Measurements from ENCODE around the gene COL1A2.

DNA sequence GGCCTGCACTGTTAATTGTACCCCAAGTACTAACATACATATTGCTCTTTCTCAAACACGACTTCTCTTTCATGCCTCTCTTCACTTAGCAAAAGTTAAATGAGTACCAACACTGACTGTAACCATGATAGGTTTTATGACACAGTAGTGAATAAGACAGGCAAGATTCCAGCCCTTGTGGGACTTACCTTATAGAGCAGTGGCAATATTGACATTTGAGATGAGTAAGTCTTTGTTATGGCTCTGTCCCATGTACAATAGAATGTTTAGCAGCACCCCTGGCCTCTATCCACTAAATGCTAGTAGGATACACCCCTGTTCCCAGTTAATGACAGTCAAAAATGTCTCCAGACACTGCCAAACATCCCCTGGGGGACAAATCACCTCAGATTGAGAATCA lies 11.9 kb upstream of the COL1A2 start:
- TF ChIP-seq SREBF2 (IDR thresholded peaks at IDR 0.05), result no peak
- TF ChIP-seq EP300 (IDR thresholded peaks at IDR 0.05), result no peak; a peak in 1 of 5 replicates
- peak in 1 of 2 experiments; percentile 11; a peak in 1 of 5 replicates for TF ChIP-seq RAD21 (conservative IDR thresholded peaks at IDR 0.05 in 1 of 2, IDR thresholded peaks at IDR 0.05 in 1 of 2)
- TF ChIP-seq MYC (IDR thresholded peaks at IDR 0.05; ENCODE audit: borderline replicate concordance, low read length), result no peak
- TF ChIP-seq CTCF (IDR thresholded peaks at IDR 0.05), result no peak
- TF ChIP-seq PHF8 (IDR thresholded peaks at IDR 0.05; ENCODE audit: borderline replicate concordance, low read depth), result no peak
- TF ChIP-seq, protein P1, sequence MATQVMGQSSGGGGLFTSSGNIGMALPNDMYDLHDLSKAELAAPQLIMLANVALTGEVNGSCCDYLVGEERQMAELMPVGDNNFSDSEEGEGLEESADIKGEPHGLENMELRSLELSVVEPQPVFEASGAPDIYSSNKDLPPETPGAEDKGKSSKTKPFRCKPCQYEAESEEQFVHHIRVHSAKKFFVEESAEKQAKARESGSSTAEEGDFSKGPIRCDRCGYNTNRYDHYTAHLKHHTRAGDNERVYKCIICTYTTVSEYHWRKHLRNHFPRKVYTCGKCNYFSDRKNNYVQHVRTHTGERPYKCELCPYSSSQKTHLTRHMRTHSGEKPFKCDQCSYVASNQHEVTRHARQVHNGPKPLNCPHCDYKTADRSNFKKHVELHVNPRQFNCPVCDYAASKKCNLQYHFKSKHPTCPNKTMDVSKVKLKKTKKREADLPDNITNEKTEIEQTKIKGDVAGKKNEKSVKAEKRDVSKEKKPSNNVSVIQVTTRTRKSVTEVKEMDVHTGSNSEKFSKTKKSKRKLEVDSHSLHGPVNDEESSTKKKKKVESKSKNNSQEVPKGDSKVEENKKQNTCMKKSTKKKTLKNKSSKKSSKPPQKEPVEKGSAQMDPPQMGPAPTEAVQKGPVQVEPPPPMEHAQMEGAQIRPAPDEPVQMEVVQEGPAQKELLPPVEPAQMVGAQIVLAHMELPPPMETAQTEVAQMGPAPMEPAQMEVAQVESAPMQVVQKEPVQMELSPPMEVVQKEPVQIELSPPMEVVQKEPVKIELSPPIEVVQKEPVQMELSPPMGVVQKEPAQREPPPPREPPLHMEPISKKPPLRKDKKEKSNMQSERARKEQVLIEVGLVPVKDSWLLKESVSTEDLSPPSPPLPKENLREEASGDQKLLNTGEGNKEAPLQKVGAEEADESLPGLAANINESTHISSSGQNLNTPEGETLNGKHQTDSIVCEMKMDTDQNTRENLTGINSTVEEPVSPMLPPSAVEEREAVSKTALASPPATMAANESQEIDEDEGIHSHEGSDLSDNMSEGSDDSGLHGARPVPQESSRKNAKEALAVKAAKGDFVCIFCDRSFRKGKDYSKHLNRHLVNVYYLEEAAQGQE (IDR thresholded peaks at IDR 0.05), result no peak
- no peak for TF ChIP-seq CHD2 (IDR thresholded peaks at IDR 0.05; ENCODE audit: low read length, partially characterized antibody)
- TF ChIP-seq POLR2A (IDR thresholded peaks at IDR 0.05; ENCODE audit: low read length), result no peak
- TF ChIP-seq ZFP36 (IDR thresholded peaks at IDR 0.05; ENCODE audit: borderline replicate concordance, partially characterized antibody), result no peak
- TF ChIP-seq BHLHE40 (IDR thresholded peaks at IDR 0.05; ENCODE audit: low read depth, low read length), result no peak
- no peak for TF ChIP-seq HDAC2 (IDR thresholded peaks at IDR 0.05)
- no peak for TF ChIP-seq RCOR1 (IDR thresholded peaks at IDR 0.05; ENCODE audit: low read depth, low read length)

Measured in A549 (cell line).